Upper lobe of right lung (tissue), 1 donor: ENCODE measurements around the gene TBC1D2. TPM values are rescaled to one million over a fixed set of nuclear protein-coding genes. Genes with fewer than 3 reads are reported as not detected.

Source experiments
- ATAC-seq: fragments of 200-7000 bp; cut with Tn5 transposase; one replicate; pipeline ENCODE4 v1.9.1; 2020; ENCODE audit warnings: mild to moderate bottlenecking, moderate library complexity
- DNase-seq: peaks from one replicate; pipeline ENCODE4 v3.0.0-alpha.2; 2020
- H3K27ac ChIP-seq: fragments of 200-600 bp; one replicate; pipeline ENCODE4 v1.8.0; 2022
- H3K27me3 ChIP-seq: fragments of 200-600 bp; one replicate; pipeline ENCODE4 v1.8.0; 2022; ENCODE audit warnings: mild to moderate bottlenecking
- H3K36me3 ChIP-seq: fragments of 200-600 bp; one replicate; pipeline ENCODE4 v1.8.0; 2022
- H3K4me1 ChIP-seq: fragments of 200-600 bp; one replicate; pipeline ENCODE4 v1.8.0; 2022
- H3K4me3 ChIP-seq: fragments of 200-600 bp; one replicate; pipeline ENCODE4 v1.8.0; 2022; ENCODE audit warnings: mild to moderate bottlenecking
- H3K9me3 ChIP-seq: fragments of 200-600 bp; one replicate; pipeline ENCODE4 v1.8.0; 2022
- CTCF ChIP-seq: fragments of 200-600 bp; IDR thresholded peaks from one replicate; pipeline ENCODE4 v1.8.0; 2022; ENCODE audit warnings: antibody characterized with exemption
- intact Hi-C: fragments of 100-400 bp; cut with DNase I; formaldehyde crosslinking; loops from one replicate; pipeline ENCODE4 v1.11.0; 2022
- total RNA-seq: library from RNA; stranded (reverse); fragmentation: NEBNext Ultra II Directional; extraction: Animal tissue kit (Norgen Biotek cat#: 25700); gene quantifications from one replicate; pipeline ENCODE4 v1.2.1, GENCODE V29; 2021
- donor health status: DM: no; HTN: yes; CAD: no; lungs with severe emphysema.

TBC1D2 gene
- total RNA-seq, 1 donor from 2014 or later = 71.8 TPM

DNA sequence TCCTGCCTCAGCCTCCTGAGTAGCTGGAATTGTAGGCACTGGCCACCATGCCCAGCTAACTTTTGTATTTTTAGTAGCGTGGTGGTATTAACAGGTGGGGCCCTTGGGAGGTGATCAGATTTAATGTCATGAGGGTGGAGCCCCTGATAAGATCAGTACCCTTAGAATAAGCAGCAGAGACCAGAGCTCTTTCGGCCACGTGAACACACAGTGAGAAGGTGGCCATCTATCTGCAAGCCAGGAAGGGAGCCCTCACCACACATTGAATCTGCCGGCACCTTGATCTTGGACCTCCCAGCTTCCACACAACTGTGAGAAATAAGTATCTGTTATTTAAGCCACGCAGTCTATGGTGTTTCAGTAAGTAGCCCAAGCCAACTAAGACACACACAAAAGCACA, 22.5 kb downstream of the TBC1D2 start:
- no peak for TF ChIP-seq CTCF
- peaks cover 78% of the 10 kb centered on the region for H3K36me3 ChIP-seq

DNA sequence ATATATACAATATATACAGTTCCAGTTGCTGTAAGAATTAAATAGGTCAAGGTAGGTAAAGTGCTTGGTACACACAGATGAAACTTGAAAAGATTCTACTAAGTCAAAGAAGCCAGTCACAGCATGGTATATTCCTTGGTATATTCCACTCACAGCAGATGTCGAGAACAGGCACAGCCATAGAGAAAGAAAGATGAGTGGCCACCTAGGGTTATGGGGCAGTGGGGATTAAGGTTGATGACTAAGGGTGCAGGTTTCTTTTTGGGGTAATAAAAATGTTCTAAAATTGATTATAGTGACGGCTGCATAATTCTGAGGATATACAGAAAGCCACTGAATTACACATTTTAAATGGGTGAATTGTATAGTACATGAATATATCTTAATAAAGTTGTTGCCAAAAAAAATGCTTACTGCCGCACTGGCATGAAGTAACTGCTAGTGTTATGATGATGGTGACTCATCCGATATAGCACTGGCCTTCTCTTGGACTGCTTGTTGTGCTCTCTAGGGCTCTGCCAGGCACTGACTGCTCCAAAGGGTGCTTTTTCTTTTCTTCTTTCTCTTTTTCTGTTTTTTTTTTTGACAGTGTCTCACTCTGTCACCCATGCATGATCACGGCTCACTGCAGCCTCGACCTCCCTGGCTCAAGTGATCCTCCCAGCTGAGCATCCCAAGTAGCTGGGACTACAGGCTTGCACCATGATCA, 23.5 kb downstream of the TBC1D2 start:
- H3K9me3 ChIP-seq = no peaks in the 10 kb centered on the region
- H3K27ac ChIP-seq = no peak overlapping the region
- peaks cover 2% of the 10 kb centered on the region for H3K4me1 ChIP-seq
- no peak for TF ChIP-seq CTCF
- ATAC-seq = peak; percentile 46
- intact Hi-C loops = no loop called here
- DNase-seq = no peak
- no peak overlapping the region for H3K4me3 ChIP-seq
- H3K27me3 ChIP-seq = no peaks in the 10 kb centered on the region
- H3K36me3 ChIP-seq = peaks cover 80% of the 10 kb centered on the region

More for the DNA sequence above, 22.5 kb downstream of the TBC1D2 start:
- ATAC-seq (no peak), DNase-seq (no peak)
- Histone ChIP-seq H3K27ac (no peak overlapping the region), H3K27me3 (no peaks in the 10 kb centered on the region), H3K9me3 (no peaks in the 10 kb centered on the region), H3K4me1 (no peaks in the 10 kb centered on the region), H3K4me3 (no peak overlapping the region)
- intact Hi-C loops = no loop called here

- ATAC-seq = peak; percentile 58
- DNase-seq = peak; percentile 13
- Histone ChIP-seq H3K27ac (no peak overlapping the region), H3K9me3 (no peaks in the 10 kb centered on the region), H3K27me3 (no peaks in the 10 kb centered on the region), H3K4me3 (no peak overlapping the region), H3K4me1 (peaks cover 6% of the 10 kb centered on the region), H3K36me3 (peaks cover 84% of the 10 kb centered on the region)
- TF ChIP-seq CTCF = no peak
- intact Hi-C loops = no loop called here
Observed at GRCh38 chr9:98230789-98231188, 24.7 kb downstream of the TBC1D2 start.

DNA sequence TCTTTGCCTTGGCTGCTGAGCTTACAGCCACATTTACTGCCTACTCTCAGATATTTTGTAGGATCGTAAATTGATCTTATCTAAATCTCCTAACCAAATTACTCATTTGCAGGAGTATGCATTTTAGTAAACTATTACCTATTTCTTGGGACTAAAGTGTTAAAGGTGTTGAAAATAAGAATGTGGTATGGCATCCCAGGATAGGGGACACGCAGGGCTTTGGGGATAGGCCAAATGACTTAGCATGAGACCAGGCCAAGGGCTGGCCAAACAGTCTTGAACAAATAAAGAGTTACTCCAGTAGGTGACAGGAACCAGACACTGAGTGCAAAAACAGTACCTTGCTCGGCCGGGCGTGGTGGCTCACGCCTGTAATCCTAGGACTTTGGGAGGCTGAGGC, 25.1 kb downstream of the TBC1D2 start:
- no peak overlapping the region for H3K4me3 ChIP-seq
- no peaks in the 10 kb centered on the region for H3K27me3 ChIP-seq
- H3K9me3 ChIP-seq = no peaks in the 10 kb centered on the region
- peak; percentile 43 for DNase-seq
- intact Hi-C loops = no loop called here
- TF ChIP-seq CTCF = no peak
- peaks cover 6% of the 10 kb centered on the region for H3K4me1 ChIP-seq
- peaks cover 84% of the 10 kb centered on the region for H3K36me3 ChIP-seq
- ATAC-seq = peak; percentile 26
- no peak overlapping the region for H3K27ac ChIP-seq

DNA sequence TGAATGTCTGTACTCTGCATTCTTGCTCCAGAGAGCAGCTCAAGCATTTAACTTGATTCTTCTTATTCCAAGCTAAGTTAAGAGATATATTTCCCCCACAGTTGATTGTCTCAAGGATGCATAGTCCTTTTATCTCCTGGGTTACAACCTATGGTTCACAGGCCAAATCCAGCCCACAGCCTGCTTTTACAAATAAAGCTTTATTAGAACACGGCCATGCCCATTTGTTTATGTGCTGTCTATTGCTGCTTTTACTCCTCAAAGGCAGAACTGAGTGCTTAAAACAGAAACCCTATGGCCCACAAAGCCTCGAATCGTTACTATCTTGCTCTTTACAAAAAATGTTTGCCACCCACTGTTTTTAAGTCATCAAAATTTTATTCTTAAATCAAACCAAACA, 25.8 kb downstream of the TBC1D2 start:
- Histone ChIP-seq H3K36me3 (peaks cover 82% of the 10 kb centered on the region), H3K27ac (no peak overlapping the region), H3K27me3 (no peaks in the 10 kb centered on the region), H3K9me3 (no peaks in the 10 kb centered on the region), H3K4me1 (peaks cover 6% of the 10 kb centered on the region), H3K4me3 (no peak overlapping the region)
- no peak for TF ChIP-seq CTCF
- intact Hi-C loops = no loop called here
- DNase-seq (no peak), ATAC-seq (no peak)

DNA sequence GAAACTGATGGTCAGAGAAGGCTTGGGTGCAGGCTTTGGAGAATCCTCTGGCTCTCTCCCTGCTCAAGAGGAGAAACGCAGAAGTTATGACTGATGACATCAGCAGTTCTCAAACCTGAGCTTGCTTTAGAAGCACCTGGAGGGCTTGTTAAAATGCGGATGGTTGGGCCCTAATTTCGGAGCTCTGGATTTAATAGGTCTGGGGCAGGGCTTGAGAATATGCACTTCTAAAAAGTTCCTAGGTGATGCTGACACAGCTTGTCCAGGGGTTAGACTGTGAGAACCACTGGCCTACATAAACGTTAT, 26.4 kb downstream of the TBC1D2 start:
- Histone ChIP-seq H3K27ac (no peak overlapping the region), H3K27me3 (no peaks in the 10 kb centered on the region), H3K4me1 (peaks cover 6% of the 10 kb centered on the region), H3K9me3 (no peaks in the 10 kb centered on the region), H3K4me3 (no peak overlapping the region), H3K36me3 (peaks cover 79% of the 10 kb centered on the region)
- DNase-seq (no peak), ATAC-seq (no peak)
- TF ChIP-seq CTCF = no peak
- intact Hi-C loops = no loop called here
